Measurements from ENCODE around the gene EAF2.
A peak's percentile ranks its signal among the peaks of the same experiment; 100 is the strongest.
"Not testable (repeated sequence)": the region's sequence is repeated elsewhere in the genome, so short reads cannot be mapped to it uniquely, and the experiment has no call there.

EAF2 gene

GRCh38 chr3:121834671-121835464 is at the start of gene EAF2, which contains the start of gene IQCB1:
EAF2 (plus strand) TSS chr3:121835209; CDS start chr3:121835286, 77 bp downstream.
IQCB1 (minus strand) TSS chr3:121835060; CDS start chr3:121828960, 6,100 bp downstream.
- peak; percentile 88 to 91 for DNase-seq (ENCODE audit: low read depth in 2 of 2)

GRCh38 chr3:121786485-121786884 is 48.5 kb upstream of the EAF2 start:
- DNase-seq (ENCODE audit: low read depth in 2 of 2): no peak

- DNase-seq (ENCODE audit: low read depth in 2 of 2): no peak
Measured at GRCh38 chr3:121793078-121793477, 41.9 kb upstream of the EAF2 start.

GRCh38 chr3:121794264-121794983 is 40.6 kb upstream of the EAF2 start:
- DNase-seq (ENCODE audit: low read depth in 2 of 2): no peak

GRCh38 chr3:121796970-121797369 is 38.0 kb upstream of the EAF2 start:
- no peak for DNase-seq (ENCODE audit: low read depth in 2 of 2)

- DNase-seq (ENCODE audit: low read depth in 2 of 2): no peak
Measured at GRCh38 chr3:121800906-121801305, 34.1 kb upstream of the EAF2 start.

GRCh38 chr3:121803771-121804320 is 31.2 kb upstream of the EAF2 start:
- no peak for DNase-seq (ENCODE audit: low read depth in 2 of 2)

GRCh38 chr3:121809249-121809648 is 25.8 kb upstream of the EAF2 start:
- no peak for DNase-seq (ENCODE audit: low read depth in 2 of 2)

- DNase-seq (ENCODE audit: low read depth in 2 of 2): no peak
Measured at GRCh38 chr3:121817753-121818152, 17.3 kb upstream of the EAF2 start.

- DNase-seq (ENCODE audit: low read depth in 2 of 2): no peak
Measured at GRCh38 chr3:121818578-121818977, 16.4 kb upstream of the EAF2 start.

GRCh38 chr3:121819236-121819635 is 15.8 kb upstream of the EAF2 start:
- no peak for DNase-seq (ENCODE audit: low read depth in 2 of 2)

GRCh38 chr3:121821421-121822199 is 13.4 kb upstream of the EAF2 start:
- no peak for DNase-seq (ENCODE audit: low read depth in 2 of 2)

- DNase-seq (ENCODE audit: low read depth in 2 of 2): no peak
Measured at GRCh38 chr3:121822973-121823372, 12.0 kb upstream of the EAF2 start.

- DNase-seq (ENCODE audit: low read depth in 2 of 2): no peak
Measured at GRCh38 chr3:121834157-121834670, 795 bp upstream of the EAF2 start.

- DNase-seq (ENCODE audit: low read depth in 2 of 2): no peak
Measured at GRCh38 chr3:121835465-121835801, 424 bp downstream of the EAF2 start.

- DNase-seq (ENCODE audit: low read depth in 2 of 2): no peak
Measured at GRCh38 chr3:121836064-121836463, 1.1 kb downstream of the EAF2 start.

GRCh38 chr3:121836481-121836880 is 1.5 kb downstream of the EAF2 start:
- no peak for DNase-seq (ENCODE audit: low read depth in 2 of 2)

- DNase-seq (ENCODE audit: low read depth in 2 of 2): no peak
Measured at GRCh38 chr3:121839962-121840361, 5.0 kb downstream of the EAF2 start.

GRCh38 chr3:121844892-121845291 is 9.9 kb downstream of the EAF2 start:
- DNase-seq (ENCODE audit: low read depth in 2 of 2): no peak

GRCh38 chr3:121852256-121852655 is 17.2 kb downstream of the EAF2 start:
- no peak for DNase-seq (ENCODE audit: low read depth in 2 of 2)

GRCh38 chr3:121855555-121855954 is 20.5 kb downstream of the EAF2 start:
- DNase-seq (ENCODE audit: low read depth in 2 of 2): no peak

- not testable (repeated sequence) for DNase-seq (ENCODE audit: low read depth in 2 of 2)
Measured at GRCh38 chr3:121857778-121858177, 22.8 kb downstream of the EAF2 start.

Data from stimulated activated CD8-positive, alpha-beta memory T cell treated with anti-CD3 and anti-CD28 coated beads, Interleukin-7, amount 100 ng/mL, for 1 hour (primary cell).